Lung (tissue), 12 donors: ENCODE measurements around the gene ZFR2. TPM values are rescaled to one million over a fixed set of nuclear protein-coding genes. Genes with fewer than 3 reads are reported as not detected.

ENCODE experiments used
- ATAC-seq: fragments of 200-7000 bp; cut with Tn5 transposase; one replicate; pipeline ENCODE4 v1.9.1; 2020; ENCODE audit warnings: moderate number of reproducible peaks; ENCODE audit not compliant: insufficient read depth, low FRiP score
- DNase-seq, 3 donors: peaks; one replicate each; pipeline ENCODE4 v3.0.0-alpha.2; 2013 to 2017
- H3K27ac ChIP-seq, 2 donors: one replicate each; pipeline ENCODE4 v1.5.1; 2013; ENCODE audit warnings: mild to moderate bottlenecking in 2 of 2, moderate library complexity in 2 of 2, control low read depth in 1 of 2, inconsistent platforms in 1 of 2, low read depth in 1 of 2, low read length in 1 of 2
- H3K27me3 ChIP-seq, 3 donors: one replicate each; pipeline ENCODE4 v1.5.1; 2013; ENCODE audit warnings: low read length in 2 of 3; ENCODE audit not compliant: control insufficient read depth in 3 of 3, insufficient read depth in 3 of 3
- H3K36me3 ChIP-seq, 4 donors: one replicate each; pipeline ENCODE4 v1.5.1; 2013; ENCODE audit warnings: low read length in 4 of 4, mild to moderate bottlenecking in 1 of 4, moderate library complexity in 1 of 4; ENCODE audit not compliant: control insufficient read depth in 4 of 4, insufficient read depth in 4 of 4
- H3K4me1 ChIP-seq, 5 donors: one replicate each; pipeline ENCODE4 v1.5.1; 2013; ENCODE audit warnings: low read length in 5 of 5, mild to moderate bottlenecking in 2 of 5, moderate library complexity in 1 of 5; ENCODE audit not compliant: control insufficient read depth in 5 of 5, insufficient read depth in 5 of 5
- H3K4me3 ChIP-seq: one replicate; pipeline ENCODE4 v1.5.1; 2013; ENCODE audit warnings: mild to moderate bottlenecking, control low read depth, moderate library complexity
- H3K9ac ChIP-seq, 2 donors: one replicate each; pipeline ENCODE4 v1.5.1; 2013; ENCODE audit warnings: low read length in 2 of 2, control low read depth in 1 of 2; ENCODE audit not compliant: insufficient read depth in 1 of 2
- H3K9me3 ChIP-seq, 4 donors: one replicate each; pipeline ENCODE4 v1.5.1; 2013; ENCODE audit warnings: low read length in 3 of 4, mild to moderate bottlenecking in 1 of 4, moderate library complexity in 1 of 4; ENCODE audit not compliant: control insufficient read depth in 4 of 4, insufficient read depth in 3 of 4
- WGBS, 2 donors: extraction: QIAGEN DNeasy Blood & Tissue Kit; methylation state at CpG; one replicate each; pipeline ENCODE4 v1.1.7; 2013; 5-methylcytosine and 5-hydroxymethylcytosine counted together
- polyA plus RNA-seq, 2 donors: library from polyadenylated mRNA; stranded (reverse); fragments of 200-250 nt; gene quantifications; one replicate each; pipeline ENCODE4 v1.2.1, GENCODE V29; 2013
- total RNA-seq, 2 donors: library from RNA; depleted of rRNA in 1 of 2; stranded (reverse); fragments of >200 nt in 1 of 2; gene quantifications; one replicate each; pipeline ENCODE4 v1.2.1, GENCODE V29; 2014 to 2021
- TF ChIP-seq, protein P1 (sequence below): IDR thresholded peaks from 2 replicates; pipeline ENCODE4 v1.5.1; 2012; ENCODE audit warnings: mild to moderate bottlenecking; ENCODE audit errors: control extremely low read depth, extremely low read depth
- donor health status: control.
- donor health status: control.
- donor health status: Bipolar disorder and iron deficiency.
- donor health status: healthy.
- donor health status: DM: yes; HTN: yes; CAD: no.

ZFR2 gene
- total and polyA plus RNA-seq, 4 donors: 0.05 to 0.34 (median 0.19) TPM

DNA sequence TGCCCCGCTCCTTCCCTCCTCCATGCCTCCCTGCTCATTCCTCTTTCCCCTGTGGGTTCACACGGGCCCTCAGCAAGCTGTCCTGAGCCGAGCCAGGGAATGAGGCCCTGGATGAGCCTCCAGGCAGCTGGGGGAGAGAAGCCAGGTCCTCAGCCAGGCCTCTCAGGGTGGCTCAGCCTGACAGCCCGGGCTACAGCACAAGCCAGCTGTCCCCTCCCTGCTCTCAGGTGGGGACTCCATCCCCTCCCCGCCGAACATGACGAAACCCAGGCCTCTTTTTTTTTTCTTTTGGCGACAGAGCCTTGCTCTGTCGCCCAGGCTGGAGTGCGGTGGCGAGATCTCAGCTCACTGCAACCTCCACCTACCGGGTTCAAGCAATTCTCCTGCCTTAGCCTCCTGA lies 42.7 kb downstream of the ZFR2 start:
- no peak overlapping the region for H3K4me3 ChIP-seq
- ATAC-seq (no peak), DNase-seq (no peak)
- no peak overlapping the region for H3K27ac ChIP-seq
- H3K4me1 ChIP-seq: peaks cover 0 to 2% (median 0%) of the 10 kb centered on the region in 5 donors
- TF ChIP-seq, protein P1, sequence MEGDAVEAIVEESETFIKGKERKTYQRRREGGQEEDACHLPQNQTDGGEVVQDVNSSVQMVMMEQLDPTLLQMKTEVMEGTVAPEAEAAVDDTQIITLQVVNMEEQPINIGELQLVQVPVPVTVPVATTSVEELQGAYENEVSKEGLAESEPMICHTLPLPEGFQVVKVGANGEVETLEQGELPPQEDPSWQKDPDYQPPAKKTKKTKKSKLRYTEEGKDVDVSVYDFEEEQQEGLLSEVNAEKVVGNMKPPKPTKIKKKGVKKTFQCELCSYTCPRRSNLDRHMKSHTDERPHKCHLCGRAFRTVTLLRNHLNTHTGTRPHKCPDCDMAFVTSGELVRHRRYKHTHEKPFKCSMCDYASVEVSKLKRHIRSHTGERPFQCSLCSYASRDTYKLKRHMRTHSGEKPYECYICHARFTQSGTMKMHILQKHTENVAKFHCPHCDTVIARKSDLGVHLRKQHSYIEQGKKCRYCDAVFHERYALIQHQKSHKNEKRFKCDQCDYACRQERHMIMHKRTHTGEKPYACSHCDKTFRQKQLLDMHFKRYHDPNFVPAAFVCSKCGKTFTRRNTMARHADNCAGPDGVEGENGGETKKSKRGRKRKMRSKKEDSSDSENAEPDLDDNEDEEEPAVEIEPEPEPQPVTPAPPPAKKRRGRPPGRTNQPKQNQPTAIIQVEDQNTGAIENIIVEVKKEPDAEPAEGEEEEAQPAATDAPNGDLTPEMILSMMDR: no peak
- peaks cover 0 to 5% (median 3%) of the 10 kb centered on the region in 3 donors for H3K27me3 ChIP-seq
- peaks cover 0 to 3% (median 0%) of the 10 kb centered on the region in 4 donors for H3K9me3 ChIP-seq
- WGBS, 2 donors: 68 to 79% methylated on average over 12 of the region's 12 CpGs
- H3K36me3 ChIP-seq: no peaks in the 10 kb centered on the region
- no peak overlapping the region for H3K9ac ChIP-seq

- TF ChIP-seq, protein P1: no peak
- no peaks in the 10 kb centered on the region for H3K36me3 ChIP-seq
- no peaks in the 10 kb centered on the region for H3K4me1 ChIP-seq
- no peak overlapping the region for H3K9ac ChIP-seq
- no peak for DNase-seq
- 67 to 83% methylated on average over 32 of the region's 32 CpGs for WGBS, 2 donors
- ATAC-seq: no peak
- H3K9me3 ChIP-seq: no peaks in the 10 kb centered on the region
- no peaks in the 10 kb centered on the region for H3K27me3 ChIP-seq
- no peak overlapping the region for H3K4me3 ChIP-seq
- no peak overlapping the region for H3K27ac ChIP-seq
Measured at GRCh38 chr19:3825286-3825956, 43.4 kb downstream of the ZFR2 start.

DNA sequence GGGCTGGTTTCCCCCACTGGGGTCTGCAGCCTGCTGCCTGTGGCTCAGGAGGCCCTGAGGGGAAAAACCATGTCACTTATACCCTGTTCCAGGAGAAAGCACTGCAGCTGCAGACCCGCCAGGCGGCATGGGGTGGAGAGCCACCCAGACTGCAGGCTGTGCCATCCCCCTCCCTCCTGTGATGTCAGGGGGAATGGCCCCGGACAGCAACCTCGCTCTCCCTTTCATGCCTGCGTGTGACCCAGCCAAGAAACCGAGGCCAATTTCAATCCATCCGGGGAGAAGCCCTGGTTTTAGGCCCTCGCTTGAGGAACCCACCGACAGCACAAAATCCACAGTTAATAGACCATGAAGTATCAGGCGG lies 45.5 kb downstream of the ZFR2 start:
- DNase-seq (no peak), ATAC-seq (no peak)
- Histone ChIP-seq H3K4me3 (no peak overlapping the region), H3K4me1 (peaks cover 0 to 4% (median 0%) of the 10 kb centered on the region in 5 donors), H3K9me3 (no peaks in the 10 kb centered on the region), H3K27ac (no peak overlapping the region), H3K36me3 (no peaks in the 10 kb centered on the region), H3K9ac (no peak overlapping the region), H3K27me3 (no peaks in the 10 kb centered on the region)
- 85 to 86% methylated on average over 9 to 10 of the region's 10 CpGs for WGBS, 2 donors
- TF ChIP-seq, protein P1: no peak
